ENCODE data around the gene METTL26.
A peak's percentile ranks its signal among the peaks of the same experiment; 100 is the strongest.

METTL26 gene

GRCh38 chr16:674968-675883 lies 39.1 kb upstream of the METTL26 start, which contains the start of gene RHBDL1:
Gene RHBDL1, plus strand, starts transcription at chr16:675671. Its CDS starts 120 bp downstream, at chr16:675791.
- peak; percentile 44 for DNase-seq

- DNase-seq = no peak
These were observed 38.2 kb upstream of the METTL26 start for GRCh38 chr16:674214-674881.

- no peak for DNase-seq
These were observed 37.4 kb upstream of the METTL26 start for GRCh38 chr16:673399-673991.

GRCh38 chr16:672851-673250 lies 36.7 kb upstream of the METTL26 start:
- DNase-seq = no peak

- no peak for DNase-seq
These were observed 36.3 kb upstream of the METTL26 start for GRCh38 chr16:672371-672770.

GRCh38 chr16:671353-672131 lies 35.4 kb upstream of the METTL26 start:
- DNase-seq = no peak

GRCh38 chr16:670485-671352 lies 34.6 kb upstream of the METTL26 start:
- DNase-seq = no peak

GRCh38 chr16:669666-670065 lies 33.6 kb upstream of the METTL26 start:
- DNase-seq = no peak

GRCh38 chr16:668519-669171 lies 32.5 kb upstream of the METTL26 start:
- no peak for DNase-seq

- peak; percentile 91 for DNase-seq
These were observed 31.8 kb upstream of the METTL26 start, which contains the start of gene RHOT2 for GRCh38 chr16:667780-668518. Gene RHOT2, plus strand, starts transcription at chr16:668132. Its CDS starts 68 bp downstream, at chr16:668200.

GRCh38 chr16:667113-667779 lies 31.1 kb upstream of the METTL26 start:
- DNase-seq = no peak

GRCh38 chr16:666572-666971 lies 30.5 kb upstream of the METTL26 start:
- no peak for DNase-seq

- no peak for DNase-seq
These were observed 26.5 kb upstream of the METTL26 start for GRCh38 chr16:662597-662996.

- no peak for DNase-seq
These were observed 26.0 kb upstream of the METTL26 start for GRCh38 chr16:662095-662494.

- no peak for DNase-seq
These were observed 25.2 kb upstream of the METTL26 start for GRCh38 chr16:661184-661821.

GRCh38 chr16:660459-661183 lies 24.5 kb upstream of the METTL26 start:
- DNase-seq = peak; percentile 82

GRCh38 chr16:660132-660458 lies 24.0 kb upstream of the METTL26 start:
- no peak for DNase-seq

GRCh38 chr16:659618-660017 lies 23.5 kb upstream of the METTL26 start:
- no peak for DNase-seq

Data from EL (cell line).